Subcutaneous adipose tissue (tissue), 4 donors: ENCODE data around the gene PACS1. TPM values are rescaled to one million over a fixed set of nuclear protein-coding genes. Genes with fewer than 3 reads are reported as not detected.

Source experiments
- CTCF ChIP-seq: fragments of 450-650 bp; IDR thresholded peaks from one replicate; pipeline ENCODE4 v1.5.1; 2016; ENCODE audit warnings: low read depth, mild to moderate bottlenecking, control low read depth, antibody characterized with exemption, moderate library complexity
- total RNA-seq, 4 donors: library from RNA; depleted of rRNA; stranded (reverse); fragments of >200 nt; gene quantifications; one replicate each; pipeline ENCODE4 v1.1.0, GENCODE V29; 2016

Gene PACS1
- total RNA-seq, 4 donors from 2014 or later: 38.3 to 75.7 (median 41.0) TPM

- no peak for TF ChIP-seq CTCF
These were observed 74.1 kb downstream of the PACS1 start for GRCh38 chr11:66143996-66144678.

- TF ChIP-seq CTCF: no peak
These were observed 76.0 kb downstream of the PACS1 start for GRCh38 chr11:66146074-66146473.

GRCh38 chr11:66146940-66147339, 76.9 kb downstream of the PACS1 start:
- TF ChIP-seq CTCF: no peak

GRCh38 chr11:66150140-66150539, 80.1 kb downstream of the PACS1 start:
- TF ChIP-seq CTCF: no peak

- no peak for TF ChIP-seq CTCF
These were observed 80.7 kb downstream of the PACS1 start for GRCh38 chr11:66150725-66151124.

- TF ChIP-seq CTCF: no peak
These were observed 81.2 kb downstream of the PACS1 start for GRCh38 chr11:66151273-66151672.

GRCh38 chr11:66154109-66154508, 84.0 kb downstream of the PACS1 start:
- no peak for TF ChIP-seq CTCF
